A673 (cell line): ENCODE results near the gene SUCLA2. TPM values are rescaled to one million over a fixed set of nuclear protein-coding genes. Genes with fewer than 3 reads are reported as not detected.
A peak's percentile ranks its signal among the peaks of the same experiment; 100 is the strongest.

Experiments used
- Bru-seq: library from RNA; stranded (reverse); fragments of 400-500 nt; gene quantifications from one replicate; lab custom pipeline; 2021; lab: Mats Ljungman, UMichigan
- BruChase-seq, 2 experiments: library from RNA; stranded (reverse); fragments of 400-500 nt; gene quantifications; one replicate each; lab custom pipeline; 2021; lab: Mats Ljungman, UMichigan
- BruUV-seq: library from RNA; stranded (reverse); fragments of 400-500 nt; replicated peaks from 2 replicates; lab custom pipeline; 2021; lab: Mats Ljungman, UMichigan
- CTCF ChIA-PET: fragments of 300-600 bp; sonication (Branson Sonifier 250); formaldehyde crosslinking; loops from one replicate; lab custom pipeline; 2022; ENCODE audit warnings: antibody characterized with exemption; lab: Charles Lee
- POLR2A ChIA-PET: fragments of 300-600 bp; sonication (Branson Sonifier 250); formaldehyde crosslinking; loops from one replicate; lab custom pipeline; 2022; ENCODE audit warnings: antibody characterized with exemption; ENCODE audit not compliant: low non-redundant PET; lab: Charles Lee
- DNase-seq: peaks from one replicate; pipeline ENCODE4 v3.0.0-alpha.2; 2015; ENCODE audit warnings: low spot score
- H3K27ac ChIP-seq: fragments of 200-600 bp; sonication (generic); 2 replicates; pipeline ENCODE4 v1.5.1; 2016; ENCODE audit warnings: mixed run types, low read depth, mild to moderate bottlenecking, mixed read lengths, antibody characterized with exemption, low read length; ENCODE audit not compliant: poor library complexity, severe bottlenecking
- H3K27me3 ChIP-seq: fragments of 200-600 bp; sonication (generic); replicated peaks from 2 replicates; pipeline ENCODE4 v1.6.1; 2017; ENCODE audit warnings: mixed run types, low read depth, mild to moderate bottlenecking, mixed read lengths, antibody characterized with exemption, low read length; ENCODE audit not compliant: insufficient read depth, poor library complexity
- H3K36me3 ChIP-seq: fragments of 200-600 bp; sonication (generic); 2 replicates; pipeline ENCODE4 v1.6.1; 2016; ENCODE audit warnings: mixed run types, mild to moderate bottlenecking, mixed read lengths, antibody characterized with exemption, low read length; ENCODE audit not compliant: insufficient read depth, poor library complexity, severe bottlenecking
- H3K4me1 ChIP-seq: fragments of 200-600 bp; sonication (generic); 2 replicates; pipeline ENCODE4 v1.6.1; 2017; ENCODE audit warnings: mixed run types, mild to moderate bottlenecking, mixed read lengths, antibody characterized with exemption, low read length; ENCODE audit not compliant: insufficient read depth, poor library complexity, severe bottlenecking
- H3K4me3 ChIP-seq: fragments of 200-600 bp; sonication (generic); 2 replicates; pipeline ENCODE4 v1.5.1; 2016; ENCODE audit warnings: low read depth, mixed run types, mild to moderate bottlenecking, mixed read lengths, low read length; ENCODE audit not compliant: poor library complexity, severe bottlenecking
- H3K9me3 ChIP-seq: fragments of 200-600 bp; sonication (generic); 2 replicates; pipeline ENCODE4 v1.6.1; 2016; ENCODE audit warnings: mixed run types, low read depth, mild to moderate bottlenecking, mixed read lengths, antibody characterized with exemption, low read length; ENCODE audit not compliant: poor library complexity, severe bottlenecking
- CTCF ChIP-seq: fragments of 300-800, 200-600 bp; sonication (generic); conservative IDR thresholded peaks from 2 replicates; pipeline ENCODE4 v1.5.1; 2017; ENCODE audit warnings: low read depth, mild to moderate bottlenecking, antibody characterized with exemption, low read length, moderate library complexity, mixed read lengths
- EZH2 ChIP-seq: fragments of 200-600 bp; sonication (generic); IDR thresholded peaks from 2 replicates; pipeline ENCODE4 v1.6.1; 2017; ENCODE audit warnings: borderline replicate concordance, low read depth, mild to moderate bottlenecking, mixed read lengths, antibody characterized with exemption, low read length; ENCODE audit not compliant: poor library complexity, severe bottlenecking
- intact Hi-C: fragments of 100-400 bp; cut with micrococcal nuclease; formaldehyde crosslinking; loops from one replicate; pipeline ENCODE4 v1.10.0; 2022; ENCODE audit not compliant: unreplicated experiment
- long read RNA-seq: library from polyadenylated mRNA; stranded (forward); transcript quantifications from one replicate; pipeline ENCODE4 v2.0.0, GENCODE V29; 2022
- total RNA-seq: library from RNA; stranded (reverse); gene quantifications from 2 replicates; pipeline ENCODE4 v1.2.3, GENCODE V29; 2021

SUCLA2 gene
- total RNA-seq = 32.8 and 36.6 TPM in 2 replicates
- Bru-seq, nascent RNA = percentile 82 among the genes with signal in this experiment
- BruChase-seq, experiment 1, labeled RNA remaining after a 2-hour chase = percentile 71 among the genes with signal in this experiment
- percentile 73 among the genes with signal in this experiment for BruChase-seq, experiment 2, labeled RNA remaining after a 6-hour chase
- long read RNA-seq, transcript SUCLA2-219 (11 exons, 2,111 nt) = major isoform, 115 of 145 reads
- long read RNA-seq, partial matches to known transcripts = 4 of 145 reads
- long read RNA-seq, other reads (novel, unspliced or antisense) = 21 of 145 reads

- Histone ChIP-seq H3K27ac (peak within 1 kb of the TSS; percentile 86), H3K4me1 (peaks cover 11% of the 10 kb centered on the region), H3K27me3 (no peaks in the 10 kb centered on the region), H3K4me3 (peak within 1 kb of the TSS; percentile 85), H3K9me3 (no peaks in the 10 kb centered on the region), H3K36me3 (peaks cover 5% of the 10 kb centered on the region)
- intact Hi-C loops = no loop called here
- CTCF ChIA-PET = no interaction called here
- no TSS peak for BruUV-seq
- POLR2A ChIA-PET = no interaction called here
- no peak for TF ChIP-seq EZH2
- TF ChIP-seq CTCF = no peak
- DNase-seq = peak; percentile 95
These were observed at the start of gene SUCLA2 for GRCh38 chr13:48001114-48001881. SUCLA2 (minus strand) TSS chr13:48001273; CDS start chr13:48001269, 4 bp downstream.

- H3K27me3 ChIP-seq = no peaks in the 10 kb centered on the region
- H3K36me3 ChIP-seq = peaks cover 37% of the 10 kb centered on the region
- H3K4me1 ChIP-seq = no peaks in the 10 kb centered on the region
- TF ChIP-seq CTCF (no peak), EZH2 (no peak)
- no peak for DNase-seq
- no peak overlapping the region for H3K27ac ChIP-seq
- no TSS peak for BruUV-seq
- POLR2A ChIA-PET = no interaction called here
- CTCF ChIA-PET = no interaction called here
- no peak overlapping the region for H3K4me3 ChIP-seq
- intact Hi-C loops = no loop called here
- no peaks in the 10 kb centered on the region for H3K9me3 ChIP-seq
These were observed 49.5 kb upstream of the SUCLA2 start for GRCh38 chr13:48050550-48050949.

- H3K27ac ChIP-seq = no peak overlapping the region
These were observed 42.9 kb upstream of the SUCLA2 start for GRCh38 chr13:48043789-48044503.

More at GRCh38 chr13:48043789-48044503, 42.9 kb upstream of the SUCLA2 start:
- Histone ChIP-seq H3K36me3 (peaks cover 28% of the 10 kb centered on the region), H3K4me1 (no peaks in the 10 kb centered on the region), H3K4me3 (no peak overlapping the region), H3K27me3 (no peaks in the 10 kb centered on the region), H3K9me3 (no peaks in the 10 kb centered on the region)
- TF ChIP-seq CTCF (no peak), EZH2 (no peak)
- ChIA-PET CTCF (no interaction called here), POLR2A (no interaction called here)
- no TSS peak for BruUV-seq
- DNase-seq = no peak
- intact Hi-C loops = no loop called here
